ENCODE results near the gene BMF.

Gene BMF

GRCh38 chr15:40065166-40065565, 43.5 kb downstream of the BMF start:
- no peak for DNase-seq (ENCODE audit: low spot score)

GRCh38 chr15:40064231-40064894, 44.3 kb downstream of the BMF start:
- no peak for DNase-seq (ENCODE audit: low spot score)

- DNase-seq (ENCODE audit: low spot score), result no peak
Observed at GRCh38 chr15:40063563-40064011, 45.1 kb downstream of the BMF start.

- DNase-seq (ENCODE audit: low spot score), result no peak
Observed at GRCh38 chr15:40062816-40063562, 45.7 kb downstream of the BMF start.

DNA sequence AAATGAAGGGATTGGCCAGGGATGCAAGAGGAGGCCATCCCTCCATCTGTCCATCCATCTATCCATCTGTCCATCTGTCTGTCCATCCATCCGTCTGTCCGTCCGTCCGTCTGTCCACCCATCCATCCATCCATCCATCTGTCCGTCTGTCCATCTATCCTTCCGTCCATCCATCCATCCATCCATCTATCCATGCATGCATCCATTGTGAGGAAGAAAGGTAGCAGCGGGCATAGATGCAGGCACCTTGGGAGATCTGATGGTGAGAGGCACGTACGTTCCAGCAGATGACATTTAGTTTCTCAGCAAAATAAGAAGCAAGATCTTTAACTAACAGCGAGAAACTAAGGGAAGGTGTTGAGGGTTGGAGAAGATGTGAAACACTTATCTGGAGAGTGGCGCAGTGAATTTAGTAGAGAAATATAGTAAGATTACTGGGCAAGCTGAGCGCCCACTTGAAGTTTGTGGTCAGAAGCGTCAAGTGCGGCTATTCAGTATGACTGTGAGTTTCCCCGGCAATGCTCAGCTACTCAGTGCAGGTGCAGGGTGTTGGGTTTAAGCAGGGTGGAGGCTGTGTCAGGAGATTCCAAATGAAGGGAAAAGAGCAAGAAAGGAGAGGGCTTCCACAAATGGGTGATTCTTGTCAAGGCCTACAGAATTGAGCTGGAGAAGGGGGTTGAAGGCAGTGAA, 47.3 kb downstream of the BMF start:
- no peak for DNase-seq (ENCODE audit: low spot score)

- DNase-seq (ENCODE audit: low spot score), result no peak
Observed at GRCh38 chr15:40060236-40060961, 48.3 kb downstream of the BMF start.

DNA sequence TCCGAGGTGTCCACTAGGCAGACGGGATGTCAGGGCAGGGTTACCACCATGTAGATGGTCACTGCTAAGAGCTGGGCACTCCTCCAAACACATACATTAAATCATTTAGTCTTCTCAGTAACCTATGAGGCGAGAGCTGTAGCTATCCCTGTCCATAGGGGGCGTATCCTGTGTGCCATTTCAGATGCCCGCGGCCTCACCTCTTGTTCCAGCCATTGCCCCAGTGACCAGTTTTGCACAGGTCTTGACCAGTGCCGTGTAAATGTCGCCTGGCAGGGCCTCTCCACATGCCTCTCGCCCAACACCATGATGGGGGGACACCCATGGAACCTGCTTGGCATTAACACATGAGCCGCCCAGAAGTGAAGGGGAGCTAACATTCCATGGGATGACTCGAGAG, 48.9 kb downstream of the BMF start:
- DNase-seq (ENCODE audit: low spot score), result no peak

DNA sequence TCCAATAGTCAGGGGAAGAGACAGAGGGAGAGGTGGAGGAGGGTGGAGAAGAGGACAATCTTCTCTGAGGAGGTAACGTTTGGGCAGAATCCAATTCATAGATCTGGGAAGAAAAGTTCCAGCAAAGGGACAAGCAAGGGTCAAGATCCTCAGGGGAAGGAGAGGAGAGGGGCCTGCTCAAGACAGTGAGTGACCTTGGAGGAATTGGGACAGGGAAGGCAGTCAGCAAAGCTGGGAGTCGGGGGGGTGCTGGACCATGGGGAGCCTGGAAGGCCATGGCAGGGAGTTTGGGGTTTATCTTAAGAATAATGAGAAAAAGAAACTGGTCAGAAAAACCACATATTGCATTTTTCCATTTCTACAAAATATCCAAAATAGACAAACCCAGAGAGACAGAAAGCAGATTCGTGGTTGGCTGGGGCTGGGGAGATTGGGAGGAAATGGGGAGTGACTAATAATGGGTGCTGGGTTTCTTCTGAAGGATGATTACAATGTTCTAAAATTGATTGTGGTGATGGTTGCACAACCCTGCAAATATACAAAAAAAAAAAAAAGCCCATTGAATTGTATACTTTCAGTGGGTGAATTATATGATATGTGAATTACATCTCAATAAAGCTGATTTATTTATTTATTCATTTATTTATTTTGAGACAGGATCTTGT, 50.1 kb downstream of the BMF start:
- DNase-seq (ENCODE audit: low spot score), result peak; percentile 74

GRCh38 chr15:40055576-40056293, 52.9 kb downstream of the BMF start:
- no peak for DNase-seq (ENCODE audit: low spot score)

GRCh38 chr15:40054855-40055575, 53.7 kb downstream of the BMF start:
- DNase-seq (ENCODE audit: low spot score), result peak; percentile 59

GRCh38 chr15:40054605-40054854, 54.1 kb downstream of the BMF start:
- DNase-seq (ENCODE audit: low spot score), result no peak

DNA sequence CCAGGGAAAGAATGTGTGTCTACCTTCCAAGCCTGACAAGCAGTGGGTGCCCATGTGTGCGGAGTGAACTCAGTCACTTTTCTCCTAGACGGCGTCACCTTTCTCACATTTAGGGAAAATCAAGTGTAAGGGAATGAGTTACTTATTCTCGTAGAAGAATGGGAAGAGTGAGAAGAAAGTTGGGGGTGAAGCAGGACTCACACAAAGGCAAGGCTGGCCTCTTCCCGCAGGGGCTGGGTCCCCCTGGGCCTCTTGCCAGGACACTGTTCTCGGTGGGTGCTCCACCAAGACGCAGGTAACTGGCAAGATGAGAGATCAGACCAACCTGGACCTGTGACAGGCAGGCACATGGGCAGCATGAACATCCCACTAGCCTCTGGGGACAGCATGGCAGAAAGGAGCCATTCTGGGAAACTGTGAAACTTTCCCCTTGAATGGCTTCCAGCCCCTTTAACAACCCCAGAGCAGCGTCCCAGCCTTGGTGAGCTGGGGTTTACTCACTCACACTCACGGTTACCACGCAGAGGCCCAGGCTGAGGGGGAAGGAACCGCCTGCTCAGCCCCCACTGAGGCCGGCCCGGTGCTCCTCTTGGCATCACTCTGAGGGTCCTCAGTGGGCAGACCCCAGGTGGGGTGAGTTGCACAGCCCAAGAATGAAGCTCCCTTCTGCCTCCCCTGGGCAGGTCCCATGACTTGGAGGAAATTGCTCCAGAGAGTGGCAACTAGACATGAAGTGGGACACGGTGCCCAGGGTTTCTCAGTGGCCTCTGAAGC, 54.7 kb downstream of the BMF start:
- DNase-seq (ENCODE audit: low spot score), result no peak

- DNase-seq (ENCODE audit: low spot score), result no peak
Observed at GRCh38 chr15:40053079-40053830, 55.4 kb downstream of the BMF start.

- DNase-seq (ENCODE audit: low spot score), result no peak
Observed at GRCh38 chr15:40052604-40053003, 56.1 kb downstream of the BMF start.

DNA sequence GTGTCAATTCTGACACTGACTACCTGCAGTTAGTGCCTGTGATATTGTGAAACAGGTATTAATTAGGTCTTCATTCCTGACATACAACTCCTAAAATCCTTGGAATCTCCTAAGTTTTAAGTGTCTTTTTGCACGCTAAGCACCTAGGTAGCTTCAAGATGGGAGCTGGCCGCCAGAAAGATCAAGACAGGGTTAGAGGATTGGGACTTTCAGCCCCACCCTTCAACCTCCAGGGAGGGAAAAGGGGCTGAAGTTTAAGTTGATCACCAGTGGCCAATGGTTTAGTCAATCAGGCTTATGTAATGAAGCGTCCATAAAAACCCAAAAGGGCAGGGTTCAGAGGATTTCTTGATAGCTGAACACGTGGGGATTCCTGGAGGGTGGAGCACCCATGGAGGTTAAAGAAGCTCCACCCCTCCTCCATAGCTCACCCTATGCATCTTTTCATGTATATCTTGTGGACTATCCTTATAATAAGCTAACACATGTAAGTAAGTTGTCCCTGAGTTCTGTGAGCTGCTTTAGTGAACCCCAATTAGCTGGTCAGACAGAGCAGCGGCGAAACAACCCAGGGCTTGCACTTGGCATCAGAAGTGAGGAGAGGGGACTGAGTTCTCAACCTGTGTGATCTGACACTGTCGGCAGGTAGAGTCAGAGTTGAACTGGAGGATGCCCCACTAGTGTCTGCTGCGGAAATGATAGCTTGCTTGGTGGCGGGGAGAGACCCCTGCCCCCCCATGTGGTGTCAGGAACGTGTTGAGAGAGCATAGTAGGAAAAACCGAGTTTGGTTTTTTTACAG, 56.9 kb downstream of the BMF start:
- DNase-seq (ENCODE audit: low spot score), result no peak

- DNase-seq (ENCODE audit: low spot score), result no peak
Observed at GRCh38 chr15:40050788-40051470, 57.8 kb downstream of the BMF start.

- no peak for DNase-seq (ENCODE audit: low spot score)
Observed at GRCh38 chr15:40048926-40049475, 59.7 kb downstream of the BMF start.

Data from hepatic stellate cell (primary cell).